OCI-LY3 (cell line): Measurements from ENCODE around the gene CYP4F11.

Experiments used
- EZH2phosphoT487 ChIP-seq: fragments of 200-600 bp; shearing (Covaris generic); IDR thresholded peaks from 2 replicates; pipeline ENCODE4 v1.6.1; 2018; ENCODE audit warnings: antibody characterized with exemption, mixed run types, low read depth
- TF ChIP-seq, protein P1 (sequence below): fragments of 200-600, 300-600 bp; sonication (generic); IDR thresholded peaks from 2 replicates; pipeline ENCODE4 v1.5.1; 2014; ENCODE audit warnings: antibody characterized with exemption, low read length, low read depth

DNA sequence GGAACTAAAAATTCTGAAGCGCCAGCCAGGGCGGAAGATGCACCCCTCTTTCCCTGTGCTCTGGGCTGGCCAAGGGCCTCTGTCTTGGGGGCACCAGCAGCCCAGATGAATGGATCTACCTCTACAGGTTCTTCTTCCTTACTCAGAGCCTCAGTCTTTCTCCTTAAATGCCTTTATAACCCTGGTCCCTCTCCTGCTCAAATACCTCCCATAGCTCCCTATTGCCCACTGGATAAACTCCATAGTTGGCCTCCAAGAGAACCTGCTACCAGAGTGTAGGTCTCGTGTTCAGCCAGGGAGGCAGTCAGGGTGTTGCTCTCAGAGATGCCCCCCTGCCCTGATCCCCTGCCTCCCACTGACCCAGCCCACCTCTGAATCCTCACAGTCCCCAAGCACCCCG, 45.0 kb upstream of the CYP4F11 start:
- TF ChIP-seq, protein P1, sequence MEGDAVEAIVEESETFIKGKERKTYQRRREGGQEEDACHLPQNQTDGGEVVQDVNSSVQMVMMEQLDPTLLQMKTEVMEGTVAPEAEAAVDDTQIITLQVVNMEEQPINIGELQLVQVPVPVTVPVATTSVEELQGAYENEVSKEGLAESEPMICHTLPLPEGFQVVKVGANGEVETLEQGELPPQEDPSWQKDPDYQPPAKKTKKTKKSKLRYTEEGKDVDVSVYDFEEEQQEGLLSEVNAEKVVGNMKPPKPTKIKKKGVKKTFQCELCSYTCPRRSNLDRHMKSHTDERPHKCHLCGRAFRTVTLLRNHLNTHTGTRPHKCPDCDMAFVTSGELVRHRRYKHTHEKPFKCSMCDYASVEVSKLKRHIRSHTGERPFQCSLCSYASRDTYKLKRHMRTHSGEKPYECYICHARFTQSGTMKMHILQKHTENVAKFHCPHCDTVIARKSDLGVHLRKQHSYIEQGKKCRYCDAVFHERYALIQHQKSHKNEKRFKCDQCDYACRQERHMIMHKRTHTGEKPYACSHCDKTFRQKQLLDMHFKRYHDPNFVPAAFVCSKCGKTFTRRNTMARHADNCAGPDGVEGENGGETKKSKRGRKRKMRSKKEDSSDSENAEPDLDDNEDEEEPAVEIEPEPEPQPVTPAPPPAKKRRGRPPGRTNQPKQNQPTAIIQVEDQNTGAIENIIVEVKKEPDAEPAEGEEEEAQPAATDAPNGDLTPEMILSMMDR, result no peak
- no peak for TF ChIP-seq EZH2phosphoT487
